Aorta (tissue), 5 donors: Measurements from ENCODE around the gene TBX10. TPM values are rescaled to one million over a fixed set of nuclear protein-coding genes. Genes with fewer than 3 reads are reported as not detected.
A peak's percentile ranks its signal among the peaks of the same experiment; 100 is the strongest.
"Not testable (repeated sequence)": the region's sequence is repeated elsewhere in the genome, so short reads cannot be mapped to it uniquely, and the experiment has no call there.

ENCODE experiments used
- ATAC-seq: fragments of 200-7000 bp; cut with Tn5 transposase; one replicate; pipeline ENCODE4 v1.9.1; 2022; ENCODE audit warnings: moderate library complexity; ENCODE audit not compliant: low FRiP score
- DNase-seq, 2 donors: peaks; one replicate each; pipeline ENCODE4 v3.0.0-alpha.2; 2020
- H3K27ac ChIP-seq, 2 donors: one replicate each; pipeline ENCODE4 v1.5.1; 2013; ENCODE audit warnings: low read length in 2 of 2, mild to moderate bottlenecking in 2 of 2, moderate library complexity in 2 of 2, control low read depth in 1 of 2, inconsistent platforms in 1 of 2, low read depth in 1 of 2
- H3K27me3 ChIP-seq, 2 donors: one replicate each; pipeline ENCODE4 v1.6.1; 2013; ENCODE audit warnings: control low read depth in 1 of 2, low read length in 1 of 2, mild to moderate bottlenecking in 1 of 2, moderate library complexity in 1 of 2; ENCODE audit not compliant: insufficient read depth in 2 of 2, control insufficient read depth in 1 of 2
- H3K36me3 ChIP-seq, 2 donors: one replicate each; pipeline ENCODE4 v1.6.1; 2013; ENCODE audit warnings: control low read depth in 1 of 2, low read length in 1 of 2, mild to moderate bottlenecking in 1 of 2; ENCODE audit not compliant: insufficient read depth in 2 of 2, control insufficient read depth in 1 of 2
- H3K4me1 ChIP-seq, 2 donors: one replicate each; pipeline ENCODE4 v1.6.1; 2013; ENCODE audit warnings: low read length in 2 of 2, control low read depth in 1 of 2, mild to moderate bottlenecking in 1 of 2, moderate library complexity in 1 of 2; ENCODE audit not compliant: insufficient read depth in 2 of 2, control insufficient read depth in 1 of 2
- H3K4me3 ChIP-seq, 2 donors: one replicate each; pipeline ENCODE4 v1.5.1; 2013; ENCODE audit warnings: low read length in 2 of 2, control low read depth in 1 of 2, mild to moderate bottlenecking in 1 of 2
- H3K9me3 ChIP-seq: one replicate; pipeline ENCODE4 v1.6.1; 2013; ENCODE audit warnings: mild to moderate bottlenecking, low read length; ENCODE audit not compliant: control insufficient read depth
- WGBS, 2 donors: extraction: QIAGEN DNeasy Blood & Tissue Kit; methylation state at CpG; one replicate each; pipeline ENCODE4 v1.1.7; 2013; 5-methylcytosine and 5-hydroxymethylcytosine counted together
- intact Hi-C, 2 donors: fragments of 100-400 bp; cut with DNase I; formaldehyde crosslinking; loops; one replicate each; pipeline versions ENCODE4 v1.14.2 to v1.15.0; 2022
- polyA plus RNA-seq, 2 donors: library from polyadenylated mRNA; stranded (reverse); fragments of 200-250 nt; gene quantifications; one replicate each; pipeline ENCODE4 v1.2.3, GENCODE V29; 2013
- total RNA-seq, 2 donors: library from RNA; stranded (reverse); fragmentation: NEBNext Ultra II Directional; extraction: Animal tissue kit (Norgen Biotek cat#: 25700); gene quantifications; one replicate each; pipeline ENCODE4 v1.2.1, GENCODE V29; 2021
- donor health status: healthy with polysubstance abuse.
- donor health status: Bipolar disorder and iron deficiency.
- donor health status: DM: no; HTN: no; CAD: no.
- donor health status: DM: no; HTN: no; CAD: no.
- donor health status: DM: yes; HTN: yes; CAD: no.

The TBX10 gene
- total and polyA plus RNA-seq, 4 donors, result 0.23 to 5.4 TPM; not detected in 2

GRCh38 chr11:67659651-67660165, 20.1 kb upstream of the TBX10 start:
- not testable (repeated sequence) for H3K4me3 ChIP-seq, H3K27ac ChIP-seq, H3K4me1 ChIP-seq, H3K9me3 ChIP-seq, ATAC-seq, H3K27me3 ChIP-seq, H3K36me3 ChIP-seq
- 58 to 60% methylated on average over 5 of the region's 5 CpGs for WGBS, 2 donors
- intact Hi-C loops, result loop anchor here (2.0 to 5.0 kb wide), 3 partner anchors 29 to 82 kb away; partner anchors contain the start of gene GSTP1 (in 1 of the 2)
- peak in 1 of 2 donors; percentile 21 for DNase-seq

- H3K4me3 ChIP-seq, result no peak overlapping the region
- no peaks in the 10 kb centered on the region for H3K4me1 ChIP-seq
- no peaks in the 10 kb centered on the region for H3K36me3 ChIP-seq
- 31% methylated on average over 3 of the region's 3 CpGs for WGBS, 2 donors
- ATAC-seq (no peak), DNase-seq (no peak)
- no peaks in the 10 kb centered on the region for H3K9me3 ChIP-seq
- H3K27ac ChIP-seq, result peak overlapping the region in 1 of 2 donors; percentile 65
- intact Hi-C loops, result loop anchor here in 1 of 2 donors (5.0 kb wide), 1 partner anchor 75 kb away; the partner anchor contains the start of gene GSTP1
- no peaks in the 10 kb centered on the region for H3K27me3 ChIP-seq
Measured at GRCh38 chr11:67657300-67657699, 17.7 kb upstream of the TBX10 start.

DNA sequence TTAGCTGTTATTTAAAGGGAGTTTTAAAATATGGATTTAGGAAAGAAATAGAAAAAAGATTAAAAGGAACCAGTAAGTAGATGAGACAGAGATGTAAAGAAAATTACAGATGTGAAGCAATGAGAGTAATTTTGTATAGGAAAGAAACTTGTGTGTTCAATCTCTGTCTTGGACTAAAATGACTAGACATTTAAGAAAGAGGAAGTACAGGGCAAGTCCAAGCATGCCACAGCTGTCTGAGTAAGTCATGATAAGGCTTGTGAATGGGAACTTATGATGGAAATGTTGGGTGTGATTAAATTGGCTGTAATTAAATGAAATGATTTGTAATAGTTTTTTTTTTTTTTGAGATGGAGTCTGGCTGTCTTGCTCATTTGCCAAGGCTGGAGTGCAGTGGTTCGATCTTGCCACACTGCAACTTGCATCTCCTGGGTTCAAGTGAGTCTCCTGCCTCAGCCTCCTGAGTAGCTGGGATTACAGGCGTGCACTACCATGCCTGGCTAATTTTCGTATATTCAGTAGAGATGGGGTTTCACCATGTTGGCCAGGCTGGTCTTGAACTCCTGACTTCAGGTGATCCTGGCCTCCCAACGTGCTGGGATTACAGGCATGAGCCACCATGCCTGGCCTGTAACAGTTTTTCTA, 16.8 kb upstream of the TBX10 start:
- Histone ChIP-seq H3K4me1 (no peaks in the 10 kb centered on the region), H3K9me3 (no peaks in the 10 kb centered on the region), H3K4me3 (no peak overlapping the region), H3K36me3 (no peaks in the 10 kb centered on the region), H3K27me3 (no peaks in the 10 kb centered on the region), H3K27ac (no peak overlapping the region)
- intact Hi-C loops, result loop anchor here in 1 of 2 donors (5.0 kb wide), 1 partner anchor 74 kb away; the partner anchor contains the start of gene GSTP1
- no peak for ATAC-seq
- DNase-seq, result no peak
- WGBS, 2 donors, result 95% methylated on average over 4 of the region's 4 CpGs

DNA sequence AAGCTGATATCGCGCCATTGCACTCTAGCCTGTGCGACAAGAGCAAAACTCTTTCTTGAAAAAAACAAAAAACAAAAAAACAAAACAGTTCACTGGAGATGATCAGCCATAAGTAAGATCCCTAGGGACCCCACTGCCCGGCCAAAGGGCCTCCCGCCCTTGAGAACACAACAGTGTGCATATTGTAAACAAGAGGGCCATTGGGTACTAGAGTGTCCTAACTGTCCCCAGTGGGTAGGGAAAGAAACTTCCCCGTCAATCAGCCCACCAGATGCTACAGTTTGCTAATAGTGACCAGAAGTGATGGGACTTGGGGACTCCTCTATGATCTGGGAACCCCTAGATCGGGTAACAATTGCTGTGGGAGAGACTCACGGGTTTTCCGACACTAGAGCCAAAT, 14.7 kb upstream of the TBX10 start:
- WGBS, 2 donors, result 76 to 77% methylated on average over 9 of the region's 9 CpGs
- Histone ChIP-seq H3K36me3 (no peaks in the 10 kb centered on the region), H3K27me3 (no peaks in the 10 kb centered on the region), H3K4me1 (no peaks in the 10 kb centered on the region), H3K4me3 (no peak overlapping the region), H3K9me3 (no peaks in the 10 kb centered on the region), H3K27ac (no peak overlapping the region)
- intact Hi-C loops, result no loop called here
- ATAC-seq (no peak), DNase-seq (peak in 1 of 2 donors; percentile 31)

DNA sequence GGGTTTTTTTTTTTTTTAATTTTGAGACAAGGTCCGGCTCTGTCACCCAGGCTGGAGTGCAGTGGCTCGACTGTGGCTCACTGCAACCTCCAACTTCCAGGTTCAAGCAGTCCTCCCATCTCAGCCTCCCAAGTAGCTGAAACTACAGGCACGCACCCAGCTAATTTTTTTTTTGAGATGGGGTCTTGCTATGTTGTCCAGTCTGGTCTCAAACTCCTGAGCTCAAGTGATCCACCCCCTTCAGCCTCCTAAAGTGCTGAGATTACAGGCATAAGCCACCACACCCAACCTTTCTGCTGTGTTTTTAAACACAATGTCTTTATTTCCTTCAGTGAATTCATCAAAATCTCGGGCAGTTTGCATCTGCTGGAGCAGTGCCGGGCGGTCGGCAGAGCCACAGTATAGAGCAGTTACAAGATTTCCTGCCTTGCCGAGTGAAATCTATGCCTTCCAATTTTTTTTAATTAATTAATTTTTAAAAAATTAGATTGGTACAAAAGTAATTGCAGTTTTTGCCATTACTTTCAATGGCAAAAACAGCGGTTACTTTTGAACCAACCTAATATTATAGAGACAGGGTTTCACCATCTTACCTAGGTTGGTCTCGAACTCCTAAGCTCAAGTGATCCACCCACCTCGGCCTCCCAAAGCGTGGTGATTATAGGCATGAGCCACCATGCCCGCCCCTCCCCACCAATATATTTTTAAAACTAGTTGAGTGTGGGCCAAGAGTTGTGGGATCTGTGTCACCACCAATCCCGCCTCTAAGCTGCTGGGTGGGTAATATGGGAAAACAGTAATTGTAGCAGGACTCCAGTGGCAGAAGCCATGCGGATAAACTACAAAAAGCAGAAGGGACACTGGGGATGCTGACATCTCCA, 13.6 kb upstream of the TBX10 start:
- intact Hi-C loops, result no loop called here
- WGBS, 2 donors, result 67 to 76% methylated on average over 15 of the region's 15 CpGs
- Histone ChIP-seq H3K27ac (no peak overlapping the region), H3K4me1 (no peaks in the 10 kb centered on the region), H3K27me3 (no peaks in the 10 kb centered on the region), H3K36me3 (no peaks in the 10 kb centered on the region), H3K9me3 (no peaks in the 10 kb centered on the region), H3K4me3 (no peak overlapping the region)
- peak in 1 of 2 donors; percentile 25 for DNase-seq
- ATAC-seq, result no peak

DNA sequence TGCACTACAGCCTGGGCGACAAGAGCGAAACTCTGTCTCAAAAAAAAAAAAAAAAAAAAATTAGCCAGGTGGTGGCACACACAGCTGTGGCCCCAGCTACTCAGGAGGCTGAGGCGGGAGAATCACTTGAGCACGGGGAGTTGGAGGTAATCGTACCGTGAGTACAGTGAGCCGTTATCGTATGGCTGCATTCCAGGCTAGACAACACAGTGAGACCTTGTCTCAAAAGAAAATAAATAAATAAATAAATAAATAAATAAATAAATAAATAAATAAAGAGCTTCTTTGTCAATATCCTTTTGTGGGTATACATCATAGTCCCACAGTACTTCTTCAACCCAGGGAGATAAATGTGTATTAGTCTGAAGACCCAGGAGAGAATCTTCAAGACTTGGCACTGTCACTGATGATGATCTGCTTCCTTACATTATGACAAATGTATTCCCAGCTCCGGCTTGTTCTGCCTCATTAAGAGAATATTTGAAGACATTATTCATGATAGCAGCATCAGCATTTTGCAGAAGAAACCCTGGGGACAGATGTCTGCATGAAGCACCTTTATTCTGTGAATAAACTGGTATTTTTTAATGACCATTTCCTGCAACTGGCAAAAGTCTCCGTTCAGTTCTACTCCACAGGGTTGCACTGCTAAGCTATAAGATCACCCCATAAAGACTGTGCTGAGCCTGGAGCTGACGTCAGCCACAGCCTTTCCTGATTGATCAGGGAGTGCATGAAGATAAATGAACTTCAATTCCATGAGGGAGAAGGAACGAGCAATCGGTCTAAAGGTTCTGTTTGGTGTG, 12.6 kb upstream of the TBX10 start:
- DNase-seq (no peak), ATAC-seq (no peak)
- Histone ChIP-seq H3K9me3 (no peaks in the 10 kb centered on the region), H3K27ac (no peak overlapping the region), H3K36me3 (no peaks in the 10 kb centered on the region), H3K4me1 (no peaks in the 10 kb centered on the region), H3K27me3 (no peaks in the 10 kb centered on the region), H3K4me3 (no peak overlapping the region)
- WGBS, 2 donors, result 45 to 51% methylated on average over 13 of the region's 13 CpGs
- intact Hi-C loops, result no loop called here

- WGBS, 2 donors, result 84% methylated on average over 22 of the region's 22 CpGs
- no peak overlapping the region for H3K27ac ChIP-seq
- peak in 1 of 2 donors; percentile 58 for DNase-seq
- intact Hi-C loops, result no loop called here
- H3K4me3 ChIP-seq, result no peak overlapping the region
- H3K36me3 ChIP-seq, result no peaks in the 10 kb centered on the region
- H3K27me3 ChIP-seq, result no peaks in the 10 kb centered on the region
- H3K4me1 ChIP-seq, result no peaks in the 10 kb centered on the region
- no peak for ATAC-seq
- H3K9me3 ChIP-seq, result no peaks in the 10 kb centered on the region
Measured at GRCh38 chr11:67649634-67650510, 10.3 kb upstream of the TBX10 start.
